ENCODE measurements around the gene PDE4A.

GRCh38 chr19:10422846-10423245 lies 2.5 kb downstream of the PDE4A start:
- TF ChIP-seq POLR2AphosphoS5 (IDR thresholded peaks at IDR 0.05; ENCODE audit: low read depth, low read length) (no peak), TAF1 (IDR thresholded peaks at IDR 0.05; ENCODE audit: borderline replicate concordance, insufficient read depth, low read length) (no peak)
- TF ChIP-seq, protein P1, sequence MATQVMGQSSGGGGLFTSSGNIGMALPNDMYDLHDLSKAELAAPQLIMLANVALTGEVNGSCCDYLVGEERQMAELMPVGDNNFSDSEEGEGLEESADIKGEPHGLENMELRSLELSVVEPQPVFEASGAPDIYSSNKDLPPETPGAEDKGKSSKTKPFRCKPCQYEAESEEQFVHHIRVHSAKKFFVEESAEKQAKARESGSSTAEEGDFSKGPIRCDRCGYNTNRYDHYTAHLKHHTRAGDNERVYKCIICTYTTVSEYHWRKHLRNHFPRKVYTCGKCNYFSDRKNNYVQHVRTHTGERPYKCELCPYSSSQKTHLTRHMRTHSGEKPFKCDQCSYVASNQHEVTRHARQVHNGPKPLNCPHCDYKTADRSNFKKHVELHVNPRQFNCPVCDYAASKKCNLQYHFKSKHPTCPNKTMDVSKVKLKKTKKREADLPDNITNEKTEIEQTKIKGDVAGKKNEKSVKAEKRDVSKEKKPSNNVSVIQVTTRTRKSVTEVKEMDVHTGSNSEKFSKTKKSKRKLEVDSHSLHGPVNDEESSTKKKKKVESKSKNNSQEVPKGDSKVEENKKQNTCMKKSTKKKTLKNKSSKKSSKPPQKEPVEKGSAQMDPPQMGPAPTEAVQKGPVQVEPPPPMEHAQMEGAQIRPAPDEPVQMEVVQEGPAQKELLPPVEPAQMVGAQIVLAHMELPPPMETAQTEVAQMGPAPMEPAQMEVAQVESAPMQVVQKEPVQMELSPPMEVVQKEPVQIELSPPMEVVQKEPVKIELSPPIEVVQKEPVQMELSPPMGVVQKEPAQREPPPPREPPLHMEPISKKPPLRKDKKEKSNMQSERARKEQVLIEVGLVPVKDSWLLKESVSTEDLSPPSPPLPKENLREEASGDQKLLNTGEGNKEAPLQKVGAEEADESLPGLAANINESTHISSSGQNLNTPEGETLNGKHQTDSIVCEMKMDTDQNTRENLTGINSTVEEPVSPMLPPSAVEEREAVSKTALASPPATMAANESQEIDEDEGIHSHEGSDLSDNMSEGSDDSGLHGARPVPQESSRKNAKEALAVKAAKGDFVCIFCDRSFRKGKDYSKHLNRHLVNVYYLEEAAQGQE (IDR thresholded peaks at IDR 0.05; ENCODE audit: insufficient read depth in 1 of 2, low read depth in 2 of 2, low read length in 2 of 2): no peak
